ENCODE data around the gene PPP6R2.
"Not testable (repeated sequence)": the region's sequence is repeated elsewhere in the genome, so short reads cannot be mapped to it uniquely, and the experiment has no call there.

PPP6R2 gene

GRCh38 chr22:50317178-50317577 lies 25.9 kb upstream of the PPP6R2 start:
- no peak for DNase-seq (ENCODE audit: low read depth in 2 of 2)

DNA sequence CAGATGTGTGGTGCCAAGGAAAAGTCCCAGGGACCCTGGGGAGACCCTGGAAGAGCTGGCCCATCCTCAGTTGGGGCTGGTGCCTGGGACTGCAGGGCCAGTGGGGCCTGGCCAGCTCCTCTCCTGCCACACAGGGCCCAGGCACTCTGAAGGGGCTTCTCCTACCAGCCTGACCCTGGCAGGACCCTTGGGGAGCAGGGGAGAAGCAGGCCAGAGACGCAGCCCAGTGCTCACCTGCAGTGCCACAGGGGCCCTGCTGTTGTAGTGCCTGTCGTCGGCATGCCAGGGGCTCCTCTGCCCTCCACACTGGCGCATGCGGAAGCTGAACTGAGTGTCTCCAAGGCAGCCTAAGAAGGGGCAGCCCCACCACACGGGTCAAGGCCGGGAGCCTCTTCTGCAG lies 25.5 kb upstream of the PPP6R2 start:
- no peak for DNase-seq (ENCODE audit: low read depth in 2 of 2)

GRCh38 chr22:50318356-50318697 lies 24.8 kb upstream of the PPP6R2 start:
- no peak for DNase-seq (ENCODE audit: low read depth in 2 of 2)

DNA sequence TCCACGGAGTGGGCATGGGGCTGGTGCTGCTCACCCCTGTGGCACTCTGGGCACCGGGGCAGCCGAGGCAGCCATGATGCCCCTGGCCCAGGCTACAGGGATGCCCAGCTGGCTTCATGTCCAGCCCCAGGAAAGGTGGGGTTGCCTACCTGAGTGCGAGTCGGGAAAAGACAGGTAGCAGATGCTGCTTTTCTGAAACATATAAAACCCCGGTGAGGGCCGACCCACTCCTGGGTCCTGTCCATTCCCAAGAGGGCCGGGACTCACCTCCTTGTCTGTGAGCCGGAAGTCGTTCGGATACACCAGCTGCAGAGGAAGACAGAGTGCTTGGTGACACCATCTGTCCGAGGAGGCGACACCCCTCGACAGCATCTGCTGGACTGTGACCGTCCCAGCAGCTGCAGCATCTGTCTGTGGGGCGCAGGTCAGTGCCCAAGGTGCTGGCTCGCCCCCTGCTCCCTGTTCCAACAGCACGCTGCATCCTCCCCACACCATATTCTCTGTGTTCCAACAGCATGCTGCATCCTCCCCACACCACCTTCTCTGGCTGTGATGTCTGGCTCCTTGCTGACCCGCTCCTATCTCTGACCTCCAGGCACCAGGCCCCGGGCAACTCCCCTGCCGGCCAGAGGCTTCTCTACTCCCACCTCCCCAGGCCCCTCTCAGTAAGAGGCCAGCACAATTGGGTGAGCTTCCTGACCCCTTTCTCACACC lies 24.3 kb upstream of the PPP6R2 start:
- no peak for DNase-seq (ENCODE audit: low read depth in 2 of 2)

- no peak for DNase-seq (ENCODE audit: low read depth in 2 of 2)
Observed at GRCh38 chr22:50319503-50319951, 23.6 kb upstream of the PPP6R2 start.

- DNase-seq (ENCODE audit: low read depth in 2 of 2): no peak
Observed at GRCh38 chr22:50320116-50320515, 23.0 kb upstream of the PPP6R2 start.

DNA sequence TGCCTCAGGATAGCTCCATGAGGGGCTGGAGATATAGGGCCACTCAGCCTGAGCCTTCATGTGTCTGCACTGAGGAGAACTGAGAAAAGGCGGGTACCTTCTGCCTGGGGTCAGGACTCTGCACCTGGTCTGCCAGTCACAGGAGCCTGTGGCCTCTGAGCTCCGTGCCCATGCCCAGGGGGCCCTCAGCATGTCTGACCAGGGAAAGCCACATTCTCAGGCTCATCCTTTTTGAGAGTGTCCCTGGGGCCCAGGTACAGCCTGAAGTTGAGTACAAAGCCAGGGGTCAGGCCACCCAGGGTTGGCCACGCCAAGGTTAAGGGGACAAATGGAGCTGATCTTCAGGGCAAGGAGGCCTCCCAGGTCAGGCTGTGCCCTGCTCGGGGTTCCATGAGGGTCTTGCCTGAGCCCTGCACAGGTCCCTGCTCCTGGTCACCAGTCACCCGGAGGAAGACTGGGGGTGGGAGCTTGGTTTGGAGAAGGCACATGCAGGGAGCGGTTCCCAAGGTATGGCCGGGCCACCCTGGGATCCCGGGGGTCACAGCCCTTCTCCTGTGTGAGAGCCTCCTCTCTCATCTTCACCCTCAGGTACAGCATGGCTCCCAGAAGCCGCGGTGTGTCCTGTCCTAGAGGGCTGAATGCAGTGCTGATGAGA lies 22.3 kb upstream of the PPP6R2 start:
- DNase-seq (ENCODE audit: low read depth in 2 of 2): no peak

DNA sequence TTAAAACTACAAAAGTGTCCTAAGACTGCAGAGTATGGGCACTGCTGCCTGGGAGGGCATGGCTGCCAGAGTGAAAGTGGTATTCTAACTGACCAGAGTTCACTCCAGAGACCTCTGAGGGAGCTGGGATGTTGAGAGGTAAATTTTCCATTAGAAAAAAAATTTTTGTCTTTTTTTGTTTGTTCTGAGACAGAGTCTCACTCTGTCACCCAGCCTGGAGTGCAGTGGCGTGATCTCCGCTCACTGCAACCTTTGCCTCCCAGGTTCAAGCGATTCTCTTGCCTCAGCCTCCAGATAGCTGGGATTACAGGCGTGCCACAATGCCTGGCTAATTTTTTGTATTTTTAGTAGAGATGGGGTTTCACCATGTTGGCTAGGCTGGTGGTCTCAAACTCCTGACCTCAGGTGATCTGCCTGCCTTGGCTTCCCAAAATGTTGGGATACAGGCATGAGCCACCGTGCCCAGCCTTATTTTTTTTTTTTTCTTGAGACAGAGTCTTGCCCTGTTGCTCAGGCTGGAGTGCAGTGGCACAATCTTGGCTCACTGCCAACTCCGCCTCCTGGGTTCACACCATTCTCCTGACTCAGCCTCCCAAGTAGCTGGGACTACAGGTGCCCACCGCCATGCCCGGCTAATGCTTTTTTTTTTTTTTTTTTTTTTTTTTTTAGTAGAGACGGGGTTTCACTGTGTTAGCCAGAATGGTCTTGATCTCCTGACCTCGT lies 20.6 kb upstream of the PPP6R2 start:
- not testable (repeated sequence) for DNase-seq (ENCODE audit: low read depth in 2 of 2)

GRCh38 chr22:50323900-50324299 lies 19.2 kb upstream of the PPP6R2 start:
- no peak for DNase-seq (ENCODE audit: low read depth in 2 of 2)

DNA sequence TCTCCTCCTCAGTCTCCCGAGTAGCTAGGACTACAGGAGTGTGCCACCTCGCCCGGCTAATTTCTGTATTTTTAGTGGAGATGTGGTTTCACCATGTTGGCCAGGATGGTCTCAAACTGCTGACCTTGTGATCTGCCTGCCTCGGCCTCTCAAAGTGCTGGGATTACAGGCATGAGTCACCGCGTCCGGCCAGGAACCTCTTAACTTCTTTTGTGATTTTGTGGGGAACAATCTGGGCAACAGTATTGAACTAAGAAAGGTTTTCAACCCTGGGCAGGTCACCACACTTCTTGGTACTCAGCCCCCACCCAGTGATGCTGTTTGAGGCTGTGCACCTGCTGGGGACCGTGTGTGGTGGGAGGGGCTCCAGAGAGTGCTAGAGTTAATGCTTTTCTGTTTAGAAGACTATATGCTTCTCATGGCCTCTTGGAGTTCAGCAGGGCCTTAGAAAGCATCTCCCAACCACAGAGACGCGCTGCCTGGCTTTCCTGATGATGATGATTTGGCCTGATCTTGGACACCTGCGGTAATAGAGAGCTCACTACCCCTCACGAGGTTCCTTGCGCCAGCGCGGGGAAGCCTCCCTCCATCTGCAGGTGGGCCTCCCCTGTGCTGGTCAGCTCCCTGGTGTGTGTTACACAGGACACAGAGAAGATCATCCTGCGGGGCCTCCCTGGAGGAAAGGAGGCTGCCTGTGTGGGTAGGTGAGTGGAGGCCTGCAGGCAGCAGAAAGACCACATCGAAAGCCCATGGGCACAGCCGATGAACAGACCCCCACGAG lies 17.5 kb upstream of the PPP6R2 start:
- DNase-seq (ENCODE audit: low read depth in 2 of 2): no peak

DNA sequence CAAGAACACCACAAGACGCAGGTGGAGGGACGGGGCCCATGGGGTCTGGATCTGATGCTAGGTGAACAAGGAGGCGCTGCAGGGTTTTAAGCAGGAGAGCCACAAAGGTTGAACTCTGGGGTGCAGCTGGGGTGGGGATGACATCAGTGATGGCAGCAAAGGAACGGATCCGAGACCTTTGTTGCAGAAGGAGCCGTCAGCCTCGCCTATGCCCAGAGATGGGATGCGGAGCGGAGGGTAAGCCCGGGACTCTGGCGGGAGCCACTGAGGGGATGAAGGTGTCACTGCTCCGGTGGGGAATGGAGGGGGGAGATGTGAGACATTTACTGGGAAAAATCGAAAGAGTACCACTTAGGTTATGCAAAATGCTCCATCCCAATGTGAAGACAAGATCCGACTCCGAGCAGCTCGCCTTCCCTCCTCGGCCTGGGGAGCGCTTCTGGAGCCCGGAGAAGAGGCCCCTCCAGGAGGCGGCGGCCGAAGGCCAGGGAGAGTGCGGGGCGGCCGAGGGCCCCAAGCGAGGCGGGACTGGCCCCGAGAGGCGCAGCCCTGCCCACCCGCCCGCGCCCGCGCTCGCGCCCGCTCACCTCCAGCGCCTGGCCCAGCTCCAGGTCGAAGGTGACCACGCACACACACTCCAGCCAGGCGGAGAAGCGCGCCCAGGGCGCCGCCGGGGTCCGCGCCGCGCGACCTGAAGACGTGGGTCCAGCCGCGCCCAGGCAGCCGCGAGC lies 16.7 kb upstream of the PPP6R2 start:
- DNase-seq (ENCODE audit: low read depth in 2 of 2): no peak

GRCh38 chr22:50326956-50327710 lies 16.0 kb upstream of the PPP6R2 start, which contains the start of gene DENND6B:
Gene DENND6B, minus strand, starts transcription at chr22:50327012. Its CDS starts 24 bp downstream, at chr22:50326988.
- peak; percentile 15 to 66 for DNase-seq (ENCODE audit: low read depth in 2 of 2)

DNA sequence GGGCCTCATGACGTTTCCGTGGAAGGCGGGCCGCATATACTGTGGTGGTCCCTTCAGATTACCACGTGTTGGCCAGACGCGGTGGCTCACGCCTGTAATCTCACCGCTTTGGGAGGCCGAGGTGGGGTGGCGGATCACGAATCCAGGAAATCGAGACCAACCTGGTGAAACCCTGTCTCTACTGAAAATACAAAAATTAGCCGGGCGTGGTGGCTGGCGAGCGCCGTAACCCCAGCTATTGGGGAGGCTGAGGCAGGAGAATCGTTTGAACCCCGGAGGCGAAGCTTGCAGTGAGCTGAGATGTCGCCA lies 15.5 kb upstream of the PPP6R2 start:
- no peak for DNase-seq (ENCODE audit: low read depth in 2 of 2)

DNA sequence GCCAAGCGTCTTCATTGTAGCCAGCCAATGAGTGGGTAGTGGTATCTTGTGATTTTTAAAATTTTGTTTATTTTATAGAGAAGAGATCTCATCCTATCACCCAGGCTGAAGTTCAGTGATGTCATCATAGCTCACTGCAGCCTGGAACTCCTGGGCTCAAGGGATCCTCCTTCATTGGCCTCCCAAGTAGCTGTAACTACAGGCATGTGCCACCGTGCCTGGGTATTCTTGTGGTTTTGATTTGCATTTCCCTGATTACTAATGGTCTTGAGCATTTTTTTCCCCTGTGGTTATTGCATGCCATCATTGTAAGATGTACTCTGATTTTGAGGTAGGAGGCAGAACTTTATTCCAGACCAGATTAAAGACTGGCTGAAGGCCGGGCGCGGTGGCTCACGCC lies 13.9 kb upstream of the PPP6R2 start:
- DNase-seq (ENCODE audit: low read depth in 2 of 2): no peak

GRCh38 chr22:50334433-50334832 lies 8.7 kb upstream of the PPP6R2 start:
- DNase-seq (ENCODE audit: low read depth in 2 of 2): not testable (repeated sequence)

GRCh38 chr22:50337262-50338041 lies 5.7 kb upstream of the PPP6R2 start:
- no peak for DNase-seq (ENCODE audit: low read depth in 2 of 2)

- DNase-seq (ENCODE audit: low read depth in 2 of 2): no peak
Observed at GRCh38 chr22:50338042-50338573, 5.0 kb upstream of the PPP6R2 start.

DNA sequence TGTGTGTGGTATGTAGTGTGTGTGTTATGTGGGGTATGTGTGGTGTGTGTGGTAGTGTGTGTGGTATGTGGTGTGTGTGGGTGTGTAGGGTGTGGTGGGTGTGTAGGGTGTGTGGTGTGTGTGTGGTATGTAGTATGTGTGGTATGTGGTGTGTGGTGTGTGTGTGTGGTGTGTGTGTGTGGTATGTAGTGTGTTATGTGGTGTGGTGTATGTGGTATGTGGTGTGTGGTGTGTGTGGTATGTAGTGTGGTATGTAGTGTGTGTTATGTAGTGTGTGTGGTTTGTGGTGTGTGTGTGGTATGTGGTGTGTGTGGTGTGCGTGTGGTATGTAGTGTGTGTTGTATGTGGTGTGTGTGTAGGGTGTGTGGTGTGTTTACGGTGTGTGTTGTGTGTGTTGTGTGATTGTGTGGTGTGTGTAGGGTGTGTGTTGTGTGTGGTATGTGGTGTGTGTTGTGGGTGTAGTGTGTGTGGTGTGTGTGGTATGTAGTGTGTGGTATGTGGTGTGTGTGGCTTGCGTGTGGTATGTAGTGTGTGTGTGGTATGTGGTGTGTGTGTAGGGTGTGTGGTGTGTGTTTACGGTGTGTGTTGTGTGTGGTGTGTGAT lies 4.2 kb upstream of the PPP6R2 start:
- no peak for DNase-seq (ENCODE audit: low read depth in 2 of 2)

Data from stimulated activated CD8-positive, alpha-beta memory T cell treated with anti-CD3 and anti-CD28 coated beads, Interleukin-7, amount 100 ng/mL, for 4 hours (primary cell).